ENCODE data around the gene POU2F1.

The POU2F1 gene

DNA sequence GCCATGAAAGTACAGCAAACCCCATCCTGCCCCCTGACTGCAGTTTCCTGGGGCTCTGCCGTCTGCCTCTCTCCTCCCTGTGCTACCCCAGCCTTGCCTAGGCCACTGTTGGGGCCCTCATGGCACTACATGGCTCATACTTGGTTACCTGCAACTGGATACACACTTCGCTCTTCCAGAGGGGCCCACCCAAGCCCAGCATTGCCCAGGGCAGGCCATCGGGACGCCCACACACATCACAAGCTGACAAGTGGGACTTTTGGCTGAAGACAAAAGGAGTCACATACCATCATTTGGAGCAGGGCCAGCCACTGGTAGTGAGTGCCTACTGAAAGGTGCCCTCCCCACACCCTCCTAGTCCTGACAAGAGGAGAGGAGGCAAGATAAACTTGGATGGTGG is 214.8 kb downstream of the POU2F1 start:
- DNase-seq: no peak
- no peaks in the 10 kb centered on the region for H3K36me3 ChIP-seq
- H3K4me3 ChIP-seq (ENCODE audit: low read depth, low read length): no peak overlapping the region
- no peak overlapping the region for H3K27ac ChIP-seq
- no peaks in the 10 kb centered on the region for H3K9me3 ChIP-seq (ENCODE audit: severe bottlenecking)
- TF ChIP-seq CTCF (IDR thresholded peaks at IDR 0.05; ENCODE audit: low read depth, low read length): no peak
- no peaks in the 10 kb centered on the region for H3K27me3 ChIP-seq (ENCODE audit: insufficient read depth, low read depth, severe bottlenecking)

DNA sequence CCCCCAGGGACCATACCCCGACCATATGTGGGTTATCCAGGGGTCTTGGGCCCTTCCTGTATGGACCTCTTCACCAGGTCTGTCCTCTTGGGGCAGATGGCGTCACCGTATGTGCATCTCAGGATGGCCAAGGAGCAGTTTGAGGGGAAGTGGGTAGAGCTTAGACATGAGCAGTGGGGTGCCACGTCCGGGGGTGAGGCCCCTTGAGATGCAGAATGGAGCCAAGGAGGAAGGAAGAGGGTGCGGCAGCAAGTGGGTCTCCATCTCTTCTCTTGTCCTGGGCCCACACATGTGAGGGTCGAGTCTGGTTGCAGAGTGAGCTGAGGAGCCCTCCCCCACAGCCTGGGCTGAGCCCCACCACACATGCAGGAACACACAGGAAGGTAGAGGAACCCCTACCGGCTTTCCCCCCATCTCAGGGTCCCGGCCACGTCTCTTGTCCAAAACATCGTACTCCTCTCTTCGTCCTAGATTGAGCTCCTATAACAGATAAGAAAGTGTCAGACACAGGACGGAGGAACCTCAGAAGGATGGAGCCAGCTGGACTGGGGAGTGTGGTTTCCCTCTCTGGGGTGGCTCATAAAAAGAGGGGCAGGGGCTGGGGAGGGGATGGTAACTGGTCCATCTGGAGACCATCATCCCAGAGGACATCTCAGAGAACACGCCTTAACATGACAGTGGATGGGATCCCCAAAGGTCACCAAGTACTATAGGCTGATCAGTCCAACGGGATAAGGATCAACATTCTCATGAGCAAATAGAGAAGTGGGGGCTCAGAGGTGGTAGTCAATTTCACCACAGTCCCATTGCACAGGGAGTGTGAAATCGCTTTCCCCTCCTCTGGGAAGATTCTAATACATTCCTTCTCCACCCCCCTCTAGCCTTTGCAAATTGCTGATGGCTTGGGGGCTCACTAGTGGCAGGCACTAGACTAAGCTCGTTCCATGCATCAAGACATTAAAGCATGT is 217.8 kb downstream of the POU2F1 start:
- DNase-seq: no peak
- TF ChIP-seq CTCF (IDR thresholded peaks at IDR 0.05; ENCODE audit: low read depth, low read length): no peak
- no peaks in the 10 kb centered on the region for H3K9me3 ChIP-seq (ENCODE audit: severe bottlenecking)
- H3K4me3 ChIP-seq (ENCODE audit: low read depth, low read length): no peak overlapping the region
- H3K36me3 ChIP-seq: no peaks in the 10 kb centered on the region
- H3K27ac ChIP-seq: no peak overlapping the region
- H3K27me3 ChIP-seq (ENCODE audit: insufficient read depth, low read depth, severe bottlenecking): no peaks in the 10 kb centered on the region

DNA sequence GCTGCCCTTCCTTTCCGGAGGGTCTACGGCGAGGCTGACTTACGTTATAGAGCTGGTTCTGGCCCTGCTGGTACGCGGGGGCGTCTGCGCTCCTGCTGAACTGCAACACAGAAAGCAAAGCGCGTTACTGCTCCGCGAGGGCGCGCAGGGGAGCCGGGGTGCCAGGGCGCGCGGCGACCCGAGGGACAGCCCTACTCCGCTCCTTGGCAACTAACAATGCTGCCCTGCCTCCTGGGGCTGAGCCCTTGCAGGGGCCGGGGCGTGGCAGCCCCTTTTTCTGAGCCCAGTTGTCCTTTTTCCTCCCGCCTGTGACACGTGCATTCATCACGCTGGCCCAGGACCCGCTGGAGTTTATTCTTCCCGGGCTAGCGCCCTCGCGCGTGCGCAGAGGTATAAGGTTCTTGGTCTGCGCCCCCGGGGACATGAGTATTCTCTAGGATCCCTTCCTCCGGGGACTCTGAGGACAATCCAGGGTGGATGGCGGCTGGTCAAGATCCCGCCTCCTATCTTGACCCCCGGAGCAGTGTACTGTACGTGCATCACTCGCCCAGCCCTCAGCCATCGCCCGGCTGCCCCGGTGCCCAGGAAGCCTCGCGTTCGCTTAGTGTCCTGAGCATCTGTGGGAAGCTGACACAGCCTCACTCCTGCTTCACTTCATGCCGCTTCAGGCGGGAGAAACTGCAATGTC is 218.8 kb downstream of the POU2F1 start:
- DNase-seq: peak; percentile 46
- Histone ChIP-seq H3K4me3 (ENCODE audit: low read depth, low read length) (peak overlapping the region; percentile 23), H3K27ac (no peak overlapping the region), H3K9me3 (ENCODE audit: severe bottlenecking) (no peaks in the 10 kb centered on the region), H3K36me3 (no peaks in the 10 kb centered on the region), H3K27me3 (ENCODE audit: insufficient read depth, low read depth, severe bottlenecking) (no peaks in the 10 kb centered on the region)
- TF ChIP-seq CTCF (IDR thresholded peaks at IDR 0.05; ENCODE audit: low read depth, low read length): no peak

DNA sequence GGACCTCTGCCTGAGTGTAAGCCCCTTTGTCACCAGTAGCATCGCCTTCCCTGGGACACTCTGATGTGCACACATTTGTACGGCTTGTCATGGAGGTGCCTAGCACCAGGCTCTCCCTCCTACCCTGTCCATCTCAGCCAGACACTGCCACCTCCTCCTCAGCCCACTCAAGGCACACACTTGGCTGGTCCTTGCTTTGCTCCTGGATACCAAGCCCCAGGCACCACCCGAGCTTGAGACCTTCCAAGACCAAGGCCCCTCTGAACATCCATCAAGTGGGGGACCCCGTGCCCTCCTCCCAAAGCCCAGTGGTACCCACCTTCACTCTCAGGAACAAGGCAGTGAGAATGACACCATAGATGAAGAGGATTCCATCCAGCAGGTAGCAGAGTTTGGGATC is 219.7 kb downstream of the POU2F1 start:
- H3K27me3 ChIP-seq (ENCODE audit: insufficient read depth, low read depth, severe bottlenecking): no peaks in the 10 kb centered on the region
- no peaks in the 10 kb centered on the region for H3K36me3 ChIP-seq
- no peaks in the 10 kb centered on the region for H3K9me3 ChIP-seq (ENCODE audit: severe bottlenecking)
- H3K27ac ChIP-seq: no peak overlapping the region
- TF ChIP-seq CTCF (IDR thresholded peaks at IDR 0.05; ENCODE audit: low read depth, low read length): no peak
- no peak for DNase-seq
- no peak overlapping the region for H3K4me3 ChIP-seq (ENCODE audit: low read depth, low read length)

GRCh38 chr1:167440776-167441175 is 220.1 kb downstream of the POU2F1 start:
- no peaks in the 10 kb centered on the region for H3K9me3 ChIP-seq (ENCODE audit: severe bottlenecking)
- no peaks in the 10 kb centered on the region for H3K36me3 ChIP-seq
- no peak overlapping the region for H3K4me3 ChIP-seq (ENCODE audit: low read depth, low read length)
- H3K27me3 ChIP-seq (ENCODE audit: insufficient read depth, low read depth, severe bottlenecking): no peaks in the 10 kb centered on the region
- DNase-seq: no peak
- no peak for TF ChIP-seq CTCF (IDR thresholded peaks at IDR 0.05; ENCODE audit: low read depth, low read length)
- no peak overlapping the region for H3K27ac ChIP-seq

Data from WERI-Rb-1 (cell line).